K562 (cell line): ENCODE results near the gene CCDC148. TPM values are rescaled to one million over a fixed set of nuclear protein-coding genes. Genes with fewer than 3 reads are reported as not detected.

Source experiments
- ASH1L ChIP-seq: fragments of 450-650 bp; IDR thresholded peaks from 2 replicates; pipeline ENCODE4 v1.6.1; 2018; ENCODE audit warnings: borderline replicate concordance, mild to moderate bottlenecking, low read depth; ENCODE audit not compliant: partially characterized antibody
- CBX1 ChIP-seq: sonication (generic); IDR thresholded peaks from 2 replicates; pipeline ENCODE4 v1.6.1; 2016; ENCODE audit warnings: antibody characterized with exemption, low read depth, mild to moderate bottlenecking
- CEBPG ChIP-seq, 3 experiments: fragments of 200-800 bp in 1 of 3; sonication (Bioruptor generic) in 1 of 3; sonication (generic) in 1 of 3; formaldehyde crosslinking in 1 of 3; IDR thresholded peaks in 2 of 3; conservative IDR thresholded peaks in 1 of 3; 2 replicates each; pipeline versions ENCODE4 v1.6.1 to v1.8.0; 2016 to 2022; ENCODE audit warnings: missing compliant biosample characterization in 2 of 3, missing genetic modification characterization in 2 of 3, mild to moderate bottlenecking in 1 of 3, missing genetic modification reagents in 1 of 3
- EP300 ChIP-seq: IDR thresholded peaks from 2 replicates; pipeline ENCODE4 v1.6.1; 2012; ENCODE audit warnings: low read length, improper control_type of control experiment
- GATAD2A ChIP-seq: fragments of 450-650 bp; IDR thresholded peaks from 2 replicates; pipeline ENCODE4 v1.6.1; 2017
- HCFC1 ChIP-seq: IDR thresholded peaks from 2 replicates; pipeline ENCODE4 v1.6.1; 2012; ENCODE audit warnings: low read depth, low read length, improper control_type of control experiment
- HIVEP1 ChIP-seq: fragments of 250-450 bp; sonication (Bioruptor Pico); IDR thresholded peaks from 2 replicates; pipeline ENCODE4 v1.4.0; 2020; ENCODE audit warnings: mild to moderate bottlenecking
- IRF9 ChIP-seq: fragments of 450-650 bp; IDR thresholded peaks from 2 replicates; pipeline ENCODE4 v1.6.1; 2016; ENCODE audit warnings: missing biosample characterization, missing genetic modification characterization
- NBN ChIP-seq: fragments of 450-650 bp; IDR thresholded peaks from 2 replicates; pipeline ENCODE4 v1.6.1; 2016; ENCODE audit warnings: low read depth, mild to moderate bottlenecking
- NRF1 ChIP-seq, 2 experiments: fragments of 450-650 bp; IDR thresholded peaks in 1 of 2; conservative IDR thresholded peaks in 1 of 2; 2 replicates each; pipeline ENCODE4 v1.6.1; 2014; ENCODE audit warnings: mild to moderate bottlenecking in 2 of 2
- PHB ChIP-seq: fragments of 250-450 bp; sonication (Bioruptor Pico); IDR thresholded peaks from 2 replicates; pipeline ENCODE4 v1.5.0; 2021
- POLR2H ChIP-seq: IDR thresholded peaks from 2 replicates; pipeline ENCODE4 v1.6.1; 2016; ENCODE audit warnings: missing genetic modification characterization, low read depth, mild to moderate bottlenecking, control low read depth, missing compliant biosample characterization, moderate library complexity
- RBFOX2 ChIP-seq: fragments of 200-400 bp; formaldehyde crosslinking; IDR thresholded peaks from 2 replicates; pipeline ENCODE4 v1.6.1; 2017; ENCODE audit warnings: low read depth, mild to moderate bottlenecking, low read length, moderate library complexity
- TRIM24 ChIP-seq, 2 experiments: fragments of 450-650 bp; IDR thresholded peaks; 2 replicates each; pipeline ENCODE4 v1.6.1; 2016
- TRIM25 ChIP-seq: fragments of 450-650 bp; IDR thresholded peaks from 2 replicates; pipeline ENCODE4 v1.7.0; 2016; ENCODE audit warnings: borderline replicate concordance
- ZFP36 ChIP-seq: fragments of 150-350 bp; IDR thresholded peaks from 2 replicates; pipeline ENCODE4 v1.6.1; 2018; ENCODE audit warnings: low read length, low read depth; ENCODE audit not compliant: partially characterized antibody
- ZNF197 ChIP-seq: fragments of 200-800 bp; sonication (Bioruptor generic); IDR thresholded peaks from 2 replicates; pipeline ENCODE4 v1.6.1; 2016; ENCODE audit warnings: low read depth, missing genetic modification characterization, missing compliant biosample characterization
- ZNF212 ChIP-seq: fragments of 450-650 bp; formaldehyde crosslinking; IDR thresholded peaks from 2 replicates; pipeline ENCODE4 v1.4.0; 2020; ENCODE audit warnings: mild to moderate bottlenecking
- ZNF347 ChIP-seq: fragments of 450-650 bp; formaldehyde crosslinking; IDR thresholded peaks from 2 replicates; pipeline ENCODE4 v1.4.0; 2020; ENCODE audit warnings: low read depth, mild to moderate bottlenecking, moderate library complexity
- polyA plus RNA-seq, 8 experiments: library from polyadenylated mRNA; depleted of rRNA in 4 of 8; stranded (reverse) in 5 of 8; unstranded in 3 of 8; fragments of >200 nt; fragmentation: Nextera tagmentation in 2 of 8; fragmentation: Illumina TruSeq in 1 of 8; extraction: Ambion mirVana in 2 of 8; extraction: Trizol in 1 of 8; gene quantifications; 2 replicates each; pipeline versions ENCODE4 v1.2.1 to v1.2.3, GENCODE V29; 2011 to 2014; ENCODE audit warnings: inconsistent platforms in 1 of 8, missing spikeins in 1 of 8
- total RNA-seq, 7 experiments: library from RNA; depleted of rRNA in 6 of 7; stranded (reverse); fragments of >200 nt in 6 of 7; fragmentation: Illumina TruSeq in 2 of 7; extraction: Trizol in 2 of 7; gene quantifications; 2 replicates each; pipeline versions ENCODE4 v1.2.1 to v1.2.3, GENCODE V29; 2011 to 2021; ENCODE audit warnings: low replicate concordance in 1 of 7
- TF ChIP-seq, protein P1 (sequence below): fragments of 450-650 bp; IDR thresholded peaks from 2 replicates; pipeline ENCODE4 v1.6.1; 2016; ENCODE audit warnings: mild to moderate bottlenecking
- TF ChIP-seq, protein P2 (sequence below): fragments of 450-650 bp; formaldehyde crosslinking; IDR thresholded peaks from 2 replicates; pipeline ENCODE4 v1.4.0; 2022; ENCODE audit warnings: mild to moderate bottlenecking, moderate library complexity
- TF ChIP-seq, protein P3 (sequence below), 2 experiments: fragments of 450-650 bp in 1 of 2; sonication (generic) in 1 of 2; formaldehyde crosslinking in 1 of 2; IDR thresholded peaks in 1 of 2; conservative IDR thresholded peaks in 1 of 2; 2 replicates each; pipeline versions ENCODE4 v1.6.1 to v1.8.1; 2016 to 2023; ENCODE audit warnings: mild to moderate bottlenecking in 2 of 2, moderate library complexity in 2 of 2, inconsistent platforms in 1 of 2, missing genetic modification reagents in 1 of 2

Gene CCDC148
- total and polyA plus RNA-seq, 9 of the 15 experiments (the other 6 are each of a cell fraction or from before 2014, with no cell fraction given): 0.10 to 1.4 (median 0.65) TPM

GRCh38 chr2:158234497-158234896 lies 222.1 kb downstream of the CCDC148 start (continued):
- TF ChIP-seq, protein P1, sequence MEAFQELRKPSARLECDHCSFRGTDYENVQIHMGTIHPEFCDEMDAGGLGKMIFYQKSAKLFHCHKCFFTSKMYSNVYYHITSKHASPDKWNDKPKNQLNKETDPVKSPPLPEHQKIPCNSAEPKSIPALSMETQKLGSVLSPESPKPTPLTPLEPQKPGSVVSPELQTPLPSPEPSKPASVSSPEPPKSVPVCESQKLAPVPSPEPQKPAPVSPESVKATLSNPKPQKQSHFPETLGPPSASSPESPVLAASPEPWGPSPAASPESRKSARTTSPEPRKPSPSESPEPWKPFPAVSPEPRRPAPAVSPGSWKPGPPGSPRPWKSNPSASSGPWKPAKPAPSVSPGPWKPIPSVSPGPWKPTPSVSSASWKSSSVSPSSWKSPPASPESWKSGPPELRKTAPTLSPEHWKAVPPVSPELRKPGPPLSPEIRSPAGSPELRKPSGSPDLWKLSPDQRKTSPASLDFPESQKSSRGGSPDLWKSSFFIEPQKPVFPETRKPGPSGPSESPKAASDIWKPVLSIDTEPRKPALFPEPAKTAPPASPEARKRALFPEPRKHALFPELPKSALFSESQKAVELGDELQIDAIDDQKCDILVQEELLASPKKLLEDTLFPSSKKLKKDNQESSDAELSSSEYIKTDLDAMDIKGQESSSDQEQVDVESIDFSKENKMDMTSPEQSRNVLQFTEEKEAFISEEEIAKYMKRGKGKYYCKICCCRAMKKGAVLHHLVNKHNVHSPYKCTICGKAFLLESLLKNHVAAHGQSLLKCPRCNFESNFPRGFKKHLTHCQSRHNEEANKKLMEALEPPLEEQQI: no peak
- TF ChIP-seq IRF9 (tag) (0 out of 2 replicates have a peak, but pooled peaks have one; percentile 35), POLR2H (tag) (peak; percentile 62), NBN (no peak), ZNF212 (CRISPR knock-in tag) (no peak), EP300 (peak; percentile 38; the same call in 1 of the 2 replicates), CBX1 (no peak), PHB (CRISPR knock-in tag) (no peak), NRF1 (conservative IDR thresholded peaks at IDR 0.05 in 1 of 2, IDR thresholded peaks at IDR 0.05 in 1 of 2) (no peak), GATAD2A (no peak), ZFP36 (no peak), HIVEP1 (CRISPR knock-in tag) (no peak), RBFOX2 (no peak), HCFC1 (no peak), ZNF197 (CRISPR knock-in tag) (no peak), ASH1L (no peak), CEBPG (CRISPR knock-in tag; IDR thresholded peaks at IDR 0.05) (no peak), CEBPG (tag; conservative IDR thresholded peaks at IDR 0.05 in 1 of 2, IDR thresholded peaks at IDR 0.05 in 1 of 2) (peak; percentile 71 to 92), ZNF347 (CRISPR knock-in tag) (no peak), TRIM24 (IDR thresholded peaks at IDR 0.05) (peak; percentile 91; a peak in 3 of 4 replicates), TRIM25 (no peak)
- TF ChIP-seq, protein P2, sequence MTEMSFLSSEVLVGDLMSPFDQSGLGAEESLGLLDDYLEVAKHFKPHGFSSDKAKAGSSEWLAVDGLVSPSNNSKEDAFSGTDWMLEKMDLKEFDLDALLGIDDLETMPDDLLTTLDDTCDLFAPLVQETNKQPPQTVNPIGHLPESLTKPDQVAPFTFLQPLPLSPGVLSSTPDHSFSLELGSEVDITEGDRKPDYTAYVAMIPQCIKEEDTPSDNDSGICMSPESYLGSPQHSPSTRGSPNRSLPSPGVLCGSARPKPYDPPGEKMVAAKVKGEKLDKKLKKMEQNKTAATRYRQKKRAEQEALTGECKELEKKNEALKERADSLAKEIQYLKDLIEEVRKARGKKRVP (CRISPR knock-in tag): peak; percentile 71; the same call in 1 of the 2 replicates
- TF ChIP-seq, protein P3, sequence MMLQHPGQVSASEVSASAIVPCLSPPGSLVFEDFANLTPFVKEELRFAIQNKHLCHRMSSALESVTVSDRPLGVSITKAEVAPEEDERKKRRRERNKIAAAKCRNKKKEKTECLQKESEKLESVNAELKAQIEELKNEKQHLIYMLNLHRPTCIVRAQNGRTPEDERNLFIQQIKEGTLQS (IDR thresholded peaks at IDR 0.05): peak; percentile 59; the same call in 1 of the 2 replicates
- TF ChIP-seq, protein P3 (CRISPR knock-in tag; conservative IDR thresholded peaks at IDR 0.05): no peak
